ENCODE measurements around the gene TMEM181. TPM values are rescaled to one million over a fixed set of nuclear protein-coding genes. Genes with fewer than 3 reads are reported as not detected.
A peak's percentile ranks its signal among the peaks of the same experiment; 100 is the strongest.

The TMEM181 gene
- total RNA-seq, 4 donors from 2014 or later, result 6.6 to 48.3 (median 37.0) TPM

GRCh38 chr6:158571826-158572652, 12.1 kb downstream of the TMEM181 start:
- Histone ChIP-seq H3K9me3 (no peaks in the 10 kb centered on the region), H3K27me3 (no peaks in the 10 kb centered on the region), H3K4me1 (peaks cover 0 to 35% (median 5%) of the 10 kb centered on the region in 4 donors), H3K36me3 (no peaks in the 10 kb centered on the region), H3K4me3 (peak overlapping the region in 2 of 4 donors; percentile 36 to 39), H3K27ac (peak overlapping the region in 3 of 4 donors; percentile 77 to 93 (median 85))
- peak in 2 of 3 donors; percentile 89 to 91 for DNase-seq
- TF ChIP-seq CTCF (IDR thresholded peaks at IDR 0.05) (peak in 3 of 6 experiments; percentile 6 to 30 (median 28)), POLR2A (IDR thresholded peaks at IDR 0.05) (peak; percentile 39 to 76)

GRCh38 chr6:158572653-158573541, 13.0 kb downstream of the TMEM181 start:
- peak overlapping the region in 3 of 4 donors; percentile 77 to 93 (median 85) for H3K27ac ChIP-seq
- H3K4me3 ChIP-seq, result peak overlapping the region in 2 of 4 donors; percentile 36 to 39
- H3K27me3 ChIP-seq, result no peaks in the 10 kb centered on the region
- H3K4me1 ChIP-seq, result peaks cover 0 to 35% (median 5%) of the 10 kb centered on the region in 4 donors
- no peaks in the 10 kb centered on the region for H3K36me3 ChIP-seq
- TF ChIP-seq CTCF (IDR thresholded peaks at IDR 0.05), result no peak
- no peak for TF ChIP-seq POLR2A (IDR thresholded peaks at IDR 0.05)
- no peaks in the 10 kb centered on the region for H3K9me3 ChIP-seq
- peak in 1 of 3 donors; percentile 34 for DNase-seq

- Histone ChIP-seq H3K4me3 (peak overlapping the region in 1 of 4 donors; percentile 36), H3K36me3 (no peaks in the 10 kb centered on the region), H3K27me3 (no peaks in the 10 kb centered on the region), H3K9me3 (no peaks in the 10 kb centered on the region), H3K4me1 (peaks cover 0 to 35% (median 5%) of the 10 kb centered on the region in 4 donors), H3K27ac (peak overlapping the region in 1 of 4 donors; percentile 12)
- peak in 1 of 3 donors; percentile 34 for DNase-seq
- TF ChIP-seq POLR2A (IDR thresholded peaks at IDR 0.05) (no peak), CTCF (IDR thresholded peaks at IDR 0.05) (no peak)
These were observed 13.6 kb downstream of the TMEM181 start for GRCh38 chr6:158573542-158573931.

- Histone ChIP-seq H3K27ac (peak overlapping the region in 2 of 4 donors; percentile 8 to 69), H3K27me3 (no peaks in the 10 kb centered on the region), H3K9me3 (no peaks in the 10 kb centered on the region), H3K4me1 (peaks cover 0 to 35% (median 5%) of the 10 kb centered on the region in 4 donors), H3K36me3 (no peaks in the 10 kb centered on the region), H3K4me3 (no peak overlapping the region)
- DNase-seq, result peak in 1 of 3 donors; percentile 45
- TF ChIP-seq POLR2A (IDR thresholded peaks at IDR 0.05) (no peak), CTCF (IDR thresholded peaks at IDR 0.05) (peak in 2 of 6 experiments; percentile 5 to 11)
These were observed 14.9 kb downstream of the TMEM181 start for GRCh38 chr6:158574800-158575199.

- Histone ChIP-seq H3K36me3 (no peaks in the 10 kb centered on the region), H3K9me3 (no peaks in the 10 kb centered on the region), H3K27me3 (no peaks in the 10 kb centered on the region), H3K4me3 (no peak overlapping the region), H3K4me1 (peaks cover 0 to 35% (median 5%) of the 10 kb centered on the region in 4 donors), H3K27ac (peak overlapping the region in 1 of 4 donors; percentile 69)
- no peak for DNase-seq
- no peak for TF ChIP-seq CTCF (IDR thresholded peaks at IDR 0.05)
- no peak for TF ChIP-seq POLR2A (IDR thresholded peaks at IDR 0.05)
These were observed 15.7 kb downstream of the TMEM181 start for GRCh38 chr6:158575550-158575949.
